HepG2 (cell line): ENCODE measurements around the gene LMAN2. TPM values are rescaled to one million over a fixed set of nuclear protein-coding genes. Genes with fewer than 3 reads are reported as not detected.

Experiments used
- IKZF4 ChIP-seq: sonication (generic); formaldehyde crosslinking; IDR thresholded peaks from 2 replicates; pipeline ENCODE4 v1.5.1; 2020; ENCODE audit warnings: borderline replicate concordance, mild to moderate bottlenecking, low read depth, missing genetic modification reagents; ENCODE audit errors: not compliant biosample characterization
- MBNL3 ChIP-seq: fragments of 250-450 bp; sonication (Bioruptor Pico); conservative IDR thresholded peaks from 2 replicates; pipeline ENCODE4 v1.8.0; 2022; ENCODE audit warnings: mild to moderate bottlenecking, inconsistent platforms
- NRL ChIP-seq: sonication (generic); formaldehyde crosslinking; IDR thresholded peaks from 2 replicates; pipeline ENCODE4 v1.5.0; 2020; ENCODE audit warnings: missing genetic modification reagents, mild to moderate bottlenecking, moderate library complexity, borderline replicate concordance
- PAF1 ChIP-seq: IDR thresholded peaks from 2 replicates; pipeline ENCODE4 v1.6.1; 2016; ENCODE audit warnings: missing genetic modification reagents, missing compliant biosample characterization
- PCBP1 ChIP-seq: fragments of 200-400 bp; formaldehyde crosslinking; IDR thresholded peaks from 2 replicates; pipeline ENCODE4 v1.6.1; 2017; ENCODE audit warnings: mild to moderate bottlenecking, low read depth, low read length, borderline replicate concordance
- PHF5A ChIP-seq: IDR thresholded peaks from one replicate; pipeline ENCODE4 v1.6.1; 2018; ENCODE audit warnings: low read depth, missing genetic modification reagents; ENCODE audit not compliant: unreplicated experiment
- TCF7 ChIP-seq: sonication (generic); IDR thresholded peaks from 2 replicates; pipeline ENCODE4 v1.6.1; 2016; ENCODE audit warnings: antibody characterized with exemption, low read depth
- U2AF2 ChIP-seq: fragments of 200-400 bp; formaldehyde crosslinking; IDR thresholded peaks from 2 replicates; pipeline ENCODE4 v1.6.1; 2017; ENCODE audit warnings: low read depth, mild to moderate bottlenecking, low read length
- WIZ ChIP-seq: sonication (generic); formaldehyde crosslinking; IDR thresholded peaks from 2 replicates; pipeline ENCODE4 v1.5.1; 2020; ENCODE audit warnings: mild to moderate bottlenecking, missing genetic modification reagents
- ZBTB20 ChIP-seq: sonication (generic); formaldehyde crosslinking; IDR thresholded peaks from 2 replicates; pipeline ENCODE4 v1.8.1; 2023; ENCODE audit warnings: missing genetic modification reagents, low read depth, mild to moderate bottlenecking, borderline replicate concordance
- ZNF432 ChIP-seq: sonication (generic); formaldehyde crosslinking; IDR thresholded peaks from 2 replicates; pipeline ENCODE4 v1.5.0; 2020; ENCODE audit warnings: missing genetic modification reagents, mild to moderate bottlenecking, borderline replicate concordance
- ZNF570 ChIP-seq: sonication (generic); formaldehyde crosslinking; IDR thresholded peaks from 2 replicates; pipeline ENCODE4 v1.4.0; 2020; ENCODE audit warnings: mild to moderate bottlenecking, missing genetic modification reagents, borderline replicate concordance
- ZNF792 ChIP-seq: IDR thresholded peaks from 2 replicates; pipeline ENCODE4 v1.6.1; 2016
- polyA plus RNA-seq, 8 experiments: library from polyadenylated mRNA; depleted of rRNA in 3 of 8; stranded (reverse) in 7 of 8; unstranded in 1 of 8; fragments of >200 nt; fragmentation: Illumina TruSeq in 4 of 8; extraction: Trizol in 4 of 8; gene quantifications; 2 replicates each; pipeline versions ENCODE4 v1.2.1 to v1.2.3, GENCODE V29; 2011 to 2016; ENCODE audit warnings: low read depth in 4 of 8, missing spikeins in 1 of 8, mixed read lengths in 1 of 8; ENCODE audit not compliant: insufficient read depth in 1 of 8
- total RNA-seq, 5 experiments: library from RNA; depleted of rRNA; stranded (reverse); fragments of >200 nt; fragmentation: Illumina TruSeq; extraction: Trizol; gene quantifications; 2 replicates each; pipeline ENCODE4 v1.2.3, GENCODE V29; 2016; ENCODE audit warnings: low read depth in 1 of 5
- TF ChIP-seq, protein P1 (sequence below): IDR thresholded peaks from 2 replicates; pipeline ENCODE4 v1.6.1; 2016; ENCODE audit warnings: missing genetic modification reagents, missing compliant biosample characterization
- TF ChIP-seq, protein P2 (sequence below): sonication (generic); formaldehyde crosslinking; IDR thresholded peaks from 2 replicates; pipeline ENCODE4 v1.4.0; 2020; ENCODE audit warnings: low read depth, mild to moderate bottlenecking, missing genetic modification reagents
- TF ChIP-seq, protein P3 (sequence below): IDR thresholded peaks from 2 replicates; pipeline ENCODE4 v1.6.1; 2016; ENCODE audit warnings: mild to moderate bottlenecking
- TF ChIP-seq, protein P4 (sequence below): sonication (generic); formaldehyde crosslinking; IDR thresholded peaks from 2 replicates; pipeline ENCODE4 v1.4.0; 2020; ENCODE audit warnings: missing genetic modification reagents
- TF ChIP-seq, protein P5 (sequence below): sonication (generic); formaldehyde crosslinking; IDR thresholded peaks from 2 replicates; pipeline ENCODE4 v1.4.0; 2020; ENCODE audit warnings: mild to moderate bottlenecking, missing genetic modification reagents, borderline replicate concordance

LMAN2 gene
- total and polyA plus RNA-seq, 2 of the 13 experiments (the other 11 are each of a cell fraction or from before 2014, with no cell fraction given): 191 to 197 TPM

DNA sequence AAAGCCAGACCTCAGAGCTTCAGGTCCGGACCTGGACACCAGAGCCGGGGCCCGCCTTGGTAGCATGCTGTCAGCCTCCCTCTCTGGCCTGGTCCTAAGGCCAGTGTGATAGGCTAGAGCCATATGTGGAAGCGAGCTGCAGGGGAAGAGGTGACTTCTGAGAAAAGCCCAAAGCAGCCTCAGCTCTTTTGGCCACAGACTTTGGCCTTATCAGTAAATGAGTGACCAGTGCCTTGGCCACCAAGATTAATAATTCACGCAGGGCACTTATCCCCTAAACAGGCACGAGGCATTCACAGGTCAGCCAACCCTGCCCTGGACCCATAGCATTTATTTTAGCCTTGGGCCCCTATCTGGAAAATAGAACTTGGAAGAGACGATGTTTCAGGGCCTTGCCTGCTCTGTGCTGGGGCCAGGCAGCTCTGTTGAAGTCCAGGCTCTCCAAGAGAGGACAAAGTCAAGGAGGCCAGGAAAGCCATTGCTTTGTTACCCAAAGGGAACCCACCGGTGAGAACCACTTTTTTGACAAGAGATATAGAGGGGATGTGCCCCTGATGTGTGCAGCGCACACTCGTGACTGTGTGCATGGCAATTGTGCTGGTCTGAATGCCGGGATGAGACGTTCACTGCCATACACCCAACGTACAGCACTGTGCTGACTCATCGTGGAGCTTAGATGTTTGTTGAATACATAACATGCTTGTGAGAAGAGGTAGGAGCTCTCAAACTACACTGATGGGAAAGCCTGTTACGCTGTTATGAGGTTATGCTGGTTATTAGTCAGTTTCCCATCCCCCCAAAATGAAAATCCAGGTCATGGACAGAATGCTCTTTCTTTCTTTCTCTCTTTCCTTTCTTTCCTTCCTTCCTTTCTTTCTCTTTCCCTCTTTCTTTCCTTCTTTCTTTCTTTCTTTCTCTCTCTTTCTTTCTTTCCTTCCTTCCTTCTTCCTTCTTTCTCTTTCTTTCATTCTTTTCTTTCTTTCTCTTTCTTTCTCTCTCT lies 27.7 kb upstream of the LMAN2 start (continued):
- TF ChIP-seq ZBTB20 (0 out of 2 replicates have a peak, but pooled peaks have one; percentile 53), ZNF432 (CRISPR knock-in tag) (no peak), PAF1 (no peak), NRL (CRISPR knock-in tag) (peak; percentile 19; the same call in 1 of the 2 replicates), IKZF4 (CRISPR knock-in tag) (peak; percentile 52), ZNF792 (CRISPR knock-in tag) (peak; percentile 77; the same call in 1 of the 2 replicates), PCBP1 (no peak), WIZ (CRISPR knock-in tag) (no peak), MBNL3 (CRISPR knock-in tag) (no peak), ZNF570 (peak; percentile 74; the same call in 1 of the 2 replicates), PHF5A (no peak), TCF7 (0 out of 2 replicates have a peak, but pooled peaks have one; percentile 17), U2AF2 (no peak)
- TF ChIP-seq, protein P1, sequence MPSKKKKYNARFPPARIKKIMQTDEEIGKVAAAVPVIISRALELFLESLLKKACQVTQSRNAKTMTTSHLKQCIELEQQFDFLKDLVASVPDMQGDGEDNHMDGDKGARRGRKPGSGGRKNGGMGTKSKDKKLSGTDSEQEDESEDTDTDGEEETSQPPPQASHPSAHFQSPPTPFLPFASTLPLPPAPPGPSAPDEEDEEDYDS (CRISPR knock-in tag): peak; percentile 99
- TF ChIP-seq, protein P2, sequence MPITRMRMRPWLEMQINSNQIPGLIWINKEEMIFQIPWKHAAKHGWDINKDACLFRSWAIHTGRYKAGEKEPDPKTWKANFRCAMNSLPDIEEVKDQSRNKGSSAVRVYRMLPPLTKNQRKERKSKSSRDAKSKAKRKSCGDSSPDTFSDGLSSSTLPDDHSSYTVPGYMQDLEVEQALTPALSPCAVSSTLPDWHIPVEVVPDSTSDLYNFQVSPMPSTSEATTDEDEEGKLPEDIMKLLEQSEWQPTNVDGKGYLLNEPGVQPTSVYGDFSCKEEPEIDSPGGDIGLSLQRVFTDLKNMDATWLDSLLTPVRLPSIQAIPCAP (CRISPR knock-in tag): no peak
- TF ChIP-seq, protein P3, sequence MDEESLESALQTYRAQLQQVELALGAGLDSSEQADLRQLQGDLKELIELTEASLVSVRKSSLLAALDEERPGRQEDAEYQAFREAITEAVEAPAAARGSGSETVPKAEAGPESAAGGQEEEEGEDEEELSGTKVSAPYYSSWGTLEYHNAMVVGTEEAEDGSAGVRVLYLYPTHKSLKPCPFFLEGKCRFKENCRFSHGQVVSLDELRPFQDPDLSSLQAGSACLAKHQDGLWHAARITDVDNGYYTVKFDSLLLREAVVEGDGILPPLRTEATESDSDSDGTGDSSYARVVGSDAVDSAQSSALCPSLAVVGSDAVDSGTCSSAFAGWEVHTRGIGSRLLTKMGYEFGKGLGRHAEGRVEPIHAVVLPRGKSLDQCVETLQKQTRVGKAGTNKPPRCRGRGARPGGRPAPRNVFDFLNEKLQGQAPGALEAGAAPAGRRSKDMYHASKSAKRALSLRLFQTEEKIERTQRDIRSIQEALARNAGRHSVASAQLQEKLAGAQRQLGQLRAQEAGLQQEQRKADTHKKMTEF: peak; percentile 77
- TF ChIP-seq, protein P4, sequence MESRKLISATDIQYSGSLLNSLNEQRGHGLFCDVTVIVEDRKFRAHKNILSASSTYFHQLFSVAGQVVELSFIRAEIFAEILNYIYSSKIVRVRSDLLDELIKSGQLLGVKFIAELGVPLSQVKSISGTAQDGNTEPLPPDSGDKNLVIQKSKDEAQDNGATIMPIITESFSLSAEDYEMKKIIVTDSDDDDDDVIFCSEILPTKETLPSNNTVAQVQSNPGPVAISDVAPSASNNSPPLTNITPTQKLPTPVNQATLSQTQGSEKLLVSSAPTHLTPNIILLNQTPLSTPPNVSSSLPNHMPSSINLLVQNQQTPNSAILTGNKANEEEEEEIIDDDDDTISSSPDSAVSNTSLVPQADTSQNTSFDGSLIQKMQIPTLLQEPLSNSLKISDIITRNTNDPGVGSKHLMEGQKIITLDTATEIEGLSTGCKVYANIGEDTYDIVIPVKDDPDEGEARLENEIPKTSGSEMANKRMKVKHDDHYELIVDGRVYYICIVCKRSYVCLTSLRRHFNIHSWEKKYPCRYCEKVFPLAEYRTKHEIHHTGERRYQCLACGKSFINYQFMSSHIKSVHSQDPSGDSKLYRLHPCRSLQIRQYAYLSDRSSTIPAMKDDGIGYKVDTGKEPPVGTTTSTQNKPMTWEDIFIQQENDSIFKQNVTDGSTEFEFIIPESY (CRISPR knock-in tag): no peak
- TF ChIP-seq, protein P5, sequence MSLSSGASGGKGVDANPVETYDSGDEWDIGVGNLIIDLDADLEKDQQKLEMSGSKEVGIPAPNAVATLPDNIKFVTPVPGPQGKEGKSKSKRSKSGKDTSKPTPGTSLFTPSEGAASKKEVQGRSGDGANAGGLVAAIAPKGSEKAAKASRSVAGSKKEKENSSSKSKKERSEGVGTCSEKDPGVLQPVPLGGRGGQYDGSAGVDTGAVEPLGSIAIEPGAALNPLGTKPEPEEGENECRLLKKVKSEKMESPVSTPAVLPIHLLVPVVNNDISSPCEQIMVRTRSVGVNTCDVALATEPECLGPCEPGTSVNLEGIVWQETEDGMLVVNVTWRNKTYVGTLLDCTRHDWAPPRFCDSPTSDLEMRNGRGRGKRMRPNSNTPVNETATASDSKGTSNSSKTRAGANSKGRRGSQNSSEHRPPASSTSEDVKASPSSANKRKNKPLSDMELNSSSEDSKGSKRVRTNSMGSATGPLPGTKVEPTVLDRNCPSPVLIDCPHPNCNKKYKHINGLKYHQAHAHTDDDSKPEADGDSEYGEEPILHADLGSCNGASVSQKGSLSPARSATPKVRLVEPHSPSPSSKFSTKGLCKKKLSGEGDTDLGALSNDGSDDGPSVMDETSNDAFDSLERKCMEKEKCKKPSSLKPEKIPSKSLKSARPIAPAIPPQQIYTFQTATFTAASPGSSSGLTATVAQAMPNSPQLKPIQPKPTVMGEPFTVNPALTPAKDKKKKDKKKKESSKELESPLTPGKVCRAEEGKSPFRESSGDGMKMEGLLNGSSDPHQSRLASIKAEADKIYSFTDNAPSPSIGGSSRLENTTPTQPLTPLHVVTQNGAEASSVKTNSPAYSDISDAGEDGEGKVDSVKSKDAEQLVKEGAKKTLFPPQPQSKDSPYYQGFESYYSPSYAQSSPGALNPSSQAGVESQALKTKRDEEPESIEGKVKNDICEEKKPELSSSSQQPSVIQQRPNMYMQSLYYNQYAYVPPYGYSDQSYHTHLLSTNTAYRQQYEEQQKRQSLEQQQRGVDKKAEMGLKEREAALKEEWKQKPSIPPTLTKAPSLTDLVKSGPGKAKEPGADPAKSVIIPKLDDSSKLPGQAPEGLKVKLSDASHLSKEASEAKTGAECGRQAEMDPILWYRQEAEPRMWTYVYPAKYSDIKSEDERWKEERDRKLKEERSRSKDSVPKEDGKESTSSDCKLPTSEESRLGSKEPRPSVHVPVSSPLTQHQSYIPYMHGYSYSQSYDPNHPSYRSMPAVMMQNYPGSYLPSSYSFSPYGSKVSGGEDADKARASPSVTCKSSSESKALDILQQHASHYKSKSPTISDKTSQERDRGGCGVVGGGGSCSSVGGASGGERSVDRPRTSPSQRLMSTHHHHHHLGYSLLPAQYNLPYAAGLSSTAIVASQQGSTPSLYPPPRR (CRISPR knock-in tag): no peak
